ENCODE results near the gene NOP9.

Gene NOP9

GRCh38 chr14:24307575-24308341, 8.1 kb downstream of the NOP9 start, which contains the start of gene CIDEB:
TSS of gene CIDEB (minus strand) at chr14:24307977. CDS start at chr14:24307858, 119 bp downstream.
- no peak within 1 kb of the TSS for H3K4me3 ChIP-seq (ENCODE audit: insufficient read depth, low read length, poor library complexity, severe bottlenecking)
- H3K9me3 ChIP-seq (ENCODE audit: insufficient read depth, low read length), result no peaks in the 10 kb centered on the region
- H4K20me1 ChIP-seq (ENCODE audit: low read depth, low read length), result no peaks in the 10 kb centered on the region
- H3K27ac ChIP-seq (ENCODE audit: low read depth, low read length), result no peak within 1 kb of the TSS
- TF ChIP-seq CTCF (IDR thresholded peaks at IDR 0.05; ENCODE audit: insufficient read depth, low read length, poor library complexity, severe bottlenecking) (peak; percentile 93), EZH2phosphoT487 (conservative IDR thresholded peaks at IDR 0.05; ENCODE audit: low read length) (no peak)
- H3K27me3 ChIP-seq (ENCODE audit: low read length), result no peaks in the 10 kb centered on the region
- H3K9ac ChIP-seq (ENCODE audit: low read length), result no peak within 1 kb of the TSS
- no peaks in the 10 kb centered on the region for H3K36me3 ChIP-seq (ENCODE audit: low read length)
- no peaks in the 10 kb centered on the region for H3K9me2 ChIP-seq (replicated peaks; ENCODE audit: insufficient read depth, low read length)
- H3K79me2 ChIP-seq (ENCODE audit: insufficient read depth, low read length), result no peaks in the 10 kb centered on the region
- no peak within 1 kb of the TSS for H2AFZ ChIP-seq (ENCODE audit: low read depth, low read length, severe bottlenecking)
- no peak within 1 kb of the TSS for H3K4me2 ChIP-seq (ENCODE audit: low read depth, low read length, poor library complexity, severe bottlenecking)
- no peaks in the 10 kb centered on the region for H3F3A ChIP-seq (ENCODE audit: insufficient read depth)

- no peak overlapping the region for H3K9ac ChIP-seq (ENCODE audit: low read length)
- no peaks in the 10 kb centered on the region for H3F3A ChIP-seq (ENCODE audit: insufficient read depth)
- no peak overlapping the region for H2AFZ ChIP-seq (ENCODE audit: low read depth, low read length, severe bottlenecking)
- H3K9me2 ChIP-seq (replicated peaks; ENCODE audit: insufficient read depth, low read length), result no peaks in the 10 kb centered on the region
- H3K9me3 ChIP-seq (ENCODE audit: insufficient read depth, low read length), result no peaks in the 10 kb centered on the region
- no peaks in the 10 kb centered on the region for H3K79me2 ChIP-seq (ENCODE audit: insufficient read depth, low read length)
- TF ChIP-seq CTCF (IDR thresholded peaks at IDR 0.05; ENCODE audit: insufficient read depth, low read length, poor library complexity, severe bottlenecking) (no peak), EZH2phosphoT487 (conservative IDR thresholded peaks at IDR 0.05; ENCODE audit: low read length) (no peak)
- no peak overlapping the region for H3K4me2 ChIP-seq (ENCODE audit: low read depth, low read length, poor library complexity, severe bottlenecking)
- no peaks in the 10 kb centered on the region for H3K27me3 ChIP-seq (ENCODE audit: low read length)
- no peaks in the 10 kb centered on the region for H3K36me3 ChIP-seq (ENCODE audit: low read length)
- no peaks in the 10 kb centered on the region for H4K20me1 ChIP-seq (ENCODE audit: low read depth, low read length)
- no peak overlapping the region for H3K27ac ChIP-seq (ENCODE audit: low read depth, low read length)
- no peak overlapping the region for H3K4me3 ChIP-seq (ENCODE audit: insufficient read depth, low read length, poor library complexity, severe bottlenecking)
These were observed 8.9 kb downstream of the NOP9 start for GRCh38 chr14:24308342-24309124.

GRCh38 chr14:24309538-24310264, 10.1 kb downstream of the NOP9 start, which contains the start of gene LTB4R2:
TSS of gene LTB4R2 (plus strand) at chr14:24310140. CDS start at chr14:24310665, 525 bp downstream.
- Histone ChIP-seq H4K20me1 (ENCODE audit: low read depth, low read length) (no peaks in the 10 kb centered on the region), H3K4me3 (ENCODE audit: insufficient read depth, low read length, poor library complexity, severe bottlenecking) (peak within 1 kb of the TSS; percentile 23), H3K9me2 (replicated peaks; ENCODE audit: insufficient read depth, low read length) (no peaks in the 10 kb centered on the region), H3K27me3 (ENCODE audit: low read length) (no peaks in the 10 kb centered on the region), H3K9ac (ENCODE audit: low read length) (peak within 1 kb of the TSS; percentile 44), H3K27ac (ENCODE audit: low read depth, low read length) (peak within 1 kb of the TSS; percentile 51), H3F3A (ENCODE audit: insufficient read depth) (no peaks in the 10 kb centered on the region), H2AFZ (ENCODE audit: low read depth, low read length, severe bottlenecking) (peak within 1 kb of the TSS; percentile 10), H3K9me3 (ENCODE audit: insufficient read depth, low read length) (no peaks in the 10 kb centered on the region), H3K36me3 (ENCODE audit: low read length) (no peaks in the 10 kb centered on the region), H3K79me2 (ENCODE audit: insufficient read depth, low read length) (no peaks in the 10 kb centered on the region), H3K4me2 (ENCODE audit: low read depth, low read length, poor library complexity, severe bottlenecking) (peak within 1 kb of the TSS; percentile 44)
- TF ChIP-seq EZH2phosphoT487 (conservative IDR thresholded peaks at IDR 0.05; ENCODE audit: low read length), result no peak
- TF ChIP-seq CTCF (IDR thresholded peaks at IDR 0.05; ENCODE audit: insufficient read depth, low read length, poor library complexity, severe bottlenecking), result no peak

Data from SU-DHL-6 (cell line).